HG03442 (cell line): ENCODE measurements around the gene RETN.
A peak's percentile ranks its signal among the peaks of the same experiment; 100 is the strongest.

Experiments
- ATAC-seq: cut with Tn5 transposase; IDR thresholded peaks from one replicate; pipeline ENCODE4 v1.9.1; 2021; ENCODE audit warnings: mild to moderate bottlenecking, moderate library complexity; ENCODE audit not compliant: unreplicated experiment

RETN gene, protein sequence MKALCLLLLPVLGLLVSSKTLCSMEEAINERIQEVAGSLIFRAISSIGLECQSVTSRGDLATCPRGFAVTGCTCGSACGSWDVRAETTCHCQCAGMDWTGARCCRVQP

DNA sequence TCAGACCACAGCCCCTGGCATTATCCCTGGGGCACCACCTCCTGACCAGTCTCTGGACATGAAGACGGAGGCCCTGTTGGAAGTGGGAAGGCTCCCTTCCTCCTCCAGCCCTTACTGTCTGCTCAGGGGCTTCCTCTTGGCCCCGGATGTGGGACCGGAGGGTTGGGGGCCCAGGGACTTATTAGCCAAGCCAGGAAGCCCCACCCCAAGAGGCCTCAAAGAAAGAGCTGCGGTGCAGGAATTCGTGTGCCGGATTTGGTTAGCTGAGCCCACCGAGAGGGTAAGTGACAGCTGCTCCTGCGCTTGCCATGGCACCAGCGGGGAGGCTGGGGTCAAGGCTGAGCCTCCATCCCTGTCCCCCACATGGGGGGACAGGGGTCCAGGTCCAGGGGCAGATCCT is at the start of gene RETN:
RETN (plus strand) TSS at position 208 of the 400 bp plus-strand sequence. CDS start 278 bp downstream, outside the sequence.
- no peak for ATAC-seq

DNA sequence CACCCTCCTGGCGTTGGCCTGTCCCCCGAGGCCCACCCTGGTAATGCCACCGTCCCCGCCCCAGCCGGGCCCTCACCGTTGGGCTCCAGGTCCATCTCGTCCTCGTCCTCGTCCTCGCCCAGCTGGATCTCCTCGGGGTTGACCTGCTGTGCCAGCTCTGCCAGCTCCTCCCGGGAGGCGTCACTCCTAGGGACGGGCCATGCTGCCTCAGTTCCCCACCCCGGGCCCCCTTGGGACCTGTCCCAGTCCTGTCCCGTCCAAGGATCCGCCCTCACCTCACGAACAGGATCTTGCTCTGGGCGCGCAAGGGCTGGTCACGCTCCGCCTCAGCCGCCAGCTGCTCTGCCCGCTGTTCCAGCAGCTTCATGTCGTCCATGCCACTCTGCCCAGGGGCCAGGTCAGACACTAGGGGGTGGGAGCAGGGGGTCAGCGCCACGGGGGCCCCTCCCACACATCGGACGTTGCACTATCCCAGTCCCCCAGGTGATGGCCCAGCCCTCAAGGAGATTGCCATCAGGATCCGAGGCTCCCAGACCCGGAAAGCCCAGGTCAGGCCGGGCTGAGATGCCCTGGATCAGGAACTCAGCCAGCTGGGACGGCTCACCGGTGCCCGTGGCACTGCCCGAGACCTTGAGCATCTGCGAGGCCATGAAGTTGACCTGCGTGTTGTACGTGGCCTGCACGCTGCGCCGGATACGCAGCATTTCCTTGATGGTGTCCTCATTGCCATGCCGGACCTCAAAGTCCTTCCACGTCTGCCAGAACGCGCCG is 49.0 kb upstream of the RETN start:
- no peak for ATAC-seq

- no peak for ATAC-seq
Observed at GRCh38 chr19:7620442-7621412, 48.1 kb upstream of the RETN start.

DNA sequence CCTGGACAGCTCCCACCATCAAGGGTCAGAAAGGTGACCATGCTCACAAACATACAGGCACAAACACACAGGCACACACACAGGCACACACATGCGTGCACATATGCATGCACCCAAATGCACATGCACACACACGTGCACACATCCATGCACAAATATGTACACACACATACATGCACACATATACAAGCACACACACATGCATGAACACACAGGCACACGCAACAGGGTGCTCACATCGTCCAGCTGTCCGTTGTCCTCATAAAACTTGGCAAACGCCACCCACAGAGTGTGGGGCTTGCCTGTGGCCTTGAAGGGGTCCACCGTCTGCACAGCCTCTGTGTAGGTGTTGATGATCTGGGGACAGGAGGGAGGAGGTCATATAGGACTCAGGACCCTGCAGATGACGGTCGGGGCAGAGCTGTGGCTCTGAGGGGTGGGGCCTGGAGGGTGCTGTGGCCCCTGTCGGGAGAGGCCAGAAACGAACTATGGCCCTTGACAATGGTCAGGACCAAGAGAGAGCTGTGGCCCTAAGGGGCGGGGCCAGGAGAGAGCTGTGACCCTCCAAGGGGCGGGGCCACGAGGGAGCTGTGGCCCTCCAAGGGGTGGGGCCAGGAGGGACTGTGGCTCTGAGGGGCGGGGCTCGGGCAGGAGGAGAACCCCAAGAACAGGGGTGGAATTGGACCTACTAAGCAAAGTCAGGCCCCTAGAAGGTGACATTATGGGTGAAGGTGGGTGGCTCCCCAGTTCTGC is 45.7 kb upstream of the RETN start:
- ATAC-seq = no peak

GRCh38 chr19:7623725-7624603 is 44.9 kb upstream of the RETN start:
- ATAC-seq = no peak

DNA sequence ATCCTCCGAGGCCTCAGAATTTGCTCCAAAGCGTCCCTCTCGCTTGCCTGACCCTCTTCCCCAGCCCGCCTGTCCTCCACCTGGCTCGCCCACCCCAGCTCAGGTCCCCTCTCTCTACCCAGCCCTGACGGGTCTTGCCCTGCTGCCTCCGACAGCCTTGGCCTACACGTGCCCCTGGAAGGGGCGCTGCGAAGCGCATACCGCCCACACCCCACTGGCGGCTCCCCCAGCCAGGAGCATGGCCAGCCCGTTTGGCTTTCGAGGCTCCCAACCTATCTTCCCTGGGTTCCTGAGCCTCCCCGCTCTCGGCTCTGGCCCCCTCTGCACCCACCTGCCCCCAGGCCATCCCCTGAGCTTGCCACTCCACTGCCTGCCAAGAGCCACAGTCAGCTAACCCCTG is 44.0 kb upstream of the RETN start:
- no peak for ATAC-seq

- ATAC-seq = no peak
Observed at GRCh38 chr19:7625763-7626372, 43.0 kb upstream of the RETN start.

- no peak for ATAC-seq
Observed at GRCh38 chr19:7627166-7627565, 41.7 kb upstream of the RETN start.

- ATAC-seq = no peak
Observed at GRCh38 chr19:7628589-7629311, 40.1 kb upstream of the RETN start.

GRCh38 chr19:7629347-7630054 is 39.3 kb upstream of the RETN start, which contains the start of the genes PET100 and XAB2:
Gene PET100, plus strand, starts transcription at chr19:7629793. Its CDS starts 41 bp downstream, at chr19:7629834.
Gene XAB2, minus strand, starts transcription at chr19:7629545. Its CDS starts 18 bp downstream, at chr19:7629527.
- ATAC-seq = peak; percentile 89

GRCh38 chr19:7631577-7631976 is 37.3 kb upstream of the RETN start:
- no peak for ATAC-seq

- ATAC-seq = no peak
Observed at GRCh38 chr19:7632340-7633203, 36.3 kb upstream of the RETN start.

- ATAC-seq = no peak
Observed at GRCh38 chr19:7633698-7634097, 35.2 kb upstream of the RETN start, which contains the start of gene PCP2. Gene PCP2, minus strand, starts transcription at chr19:7633719. Its CDS starts 262 bp downstream, at chr19:7633457.

DNA sequence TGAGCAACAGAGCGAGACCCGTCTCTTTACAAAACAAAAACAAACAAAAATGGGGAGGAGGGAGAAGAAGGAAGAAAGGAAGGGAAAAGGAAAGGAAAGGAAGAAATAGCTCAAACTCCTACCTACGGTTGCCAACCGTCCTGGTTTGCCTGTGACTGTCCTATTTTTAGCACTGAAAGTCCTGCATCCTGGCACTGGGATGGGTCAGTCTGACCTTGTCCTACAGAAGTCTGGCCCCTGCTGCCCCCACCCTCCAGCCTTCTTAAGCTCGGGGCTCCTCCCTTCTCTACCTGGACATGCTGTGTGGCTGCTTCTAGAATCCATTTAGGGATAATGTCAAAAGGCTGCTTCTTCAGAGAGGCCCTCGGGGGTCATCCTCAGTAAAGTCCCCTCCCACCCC is 33.2 kb upstream of the RETN start:
- ATAC-seq = no peak

DNA sequence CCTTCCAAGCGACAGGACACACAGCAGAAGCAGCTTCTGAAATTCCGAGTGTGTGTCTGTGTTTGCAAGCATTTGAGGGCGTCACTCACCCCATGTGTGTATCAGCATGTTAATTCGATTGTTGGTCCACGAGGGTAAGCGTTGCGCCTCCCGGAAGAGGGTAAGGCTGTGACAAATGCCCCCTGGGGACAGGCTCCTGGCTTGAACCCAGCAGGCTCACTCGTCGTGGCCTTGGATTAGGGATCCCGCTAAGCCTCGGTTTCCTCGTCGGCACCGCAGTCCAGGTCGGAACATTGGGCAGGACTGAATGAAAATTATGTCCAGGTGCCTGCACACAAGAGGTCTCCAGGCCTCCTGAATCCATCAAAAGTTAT is 32.5 kb upstream of the RETN start:
- ATAC-seq = no peak

DNA sequence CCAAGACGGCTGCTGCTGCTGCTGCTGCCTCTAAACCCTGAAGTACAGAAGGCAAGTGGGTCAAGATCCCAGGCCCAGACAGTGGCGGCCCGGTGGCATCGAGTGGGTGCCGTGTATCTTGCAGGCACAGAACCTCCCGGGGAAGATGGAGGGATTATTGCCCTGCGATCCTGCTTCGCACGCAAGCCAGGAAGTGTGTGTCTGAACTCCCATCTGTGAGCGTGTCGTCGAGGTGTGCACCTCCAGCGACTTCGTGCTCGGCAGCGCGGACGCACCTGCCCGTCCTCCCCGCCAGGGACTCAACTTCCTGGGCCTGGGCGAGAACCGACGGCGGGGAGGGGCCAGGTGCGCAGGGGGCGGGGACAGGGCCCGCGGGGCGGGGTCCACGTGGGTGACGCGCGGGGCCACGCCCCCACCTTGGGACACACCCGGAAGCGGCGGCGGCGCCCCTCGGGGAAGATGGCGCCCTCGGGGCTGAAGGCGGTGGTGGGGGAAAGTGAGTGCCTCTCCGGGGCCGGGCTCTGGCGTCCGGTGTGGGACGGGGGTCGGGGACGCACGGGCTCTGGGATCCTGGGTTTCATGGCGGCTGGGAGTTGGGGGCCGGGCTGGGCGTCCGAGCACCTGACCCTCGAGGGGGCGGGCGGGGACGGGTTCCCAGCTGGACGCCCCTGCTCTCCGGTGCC is 32.0 kb upstream of the RETN start, which contains the start of gene STXBP2:
STXBP2 (plus strand) TSS at position 420 of the 683 bp plus-strand sequence; CDS start at position 460, 40 bp downstream.
- peak; percentile 62 for ATAC-seq
